Mesothelial cell of epicardium (in vitro differentiated cells): ENCODE results near the gene MACROD2. TPM values are rescaled to one million over a fixed set of nuclear protein-coding genes. Genes with fewer than 3 reads are reported as not detected.

Source experiments
- DNase-seq, 2 experiments: peaks; one replicate each; pipeline ENCODE4 v3.0.0; 2021; ENCODE audit warnings: low spot score in 2 of 2; ENCODE audit not compliant: unreplicated experiment in 2 of 2
- H3K27ac Mint-ChIP-seq: 2 replicates; pipeline ENCODE4 v1.8.0; 2021; ENCODE audit warnings: mixed read lengths
- H3K27me3 Mint-ChIP-seq: 2 replicates; pipeline ENCODE4 v1.8.0; 2021; ENCODE audit warnings: low read depth, mixed read lengths
- H3K36me3 Mint-ChIP-seq: 2 replicates; pipeline ENCODE4 v1.8.0; 2021; ENCODE audit warnings: mixed read lengths
- H3K4me1 Mint-ChIP-seq: 2 replicates; pipeline ENCODE4 v1.8.0; 2021; ENCODE audit warnings: mixed read lengths
- H3K4me3 Mint-ChIP-seq: 2 replicates; pipeline ENCODE4 v1.8.0; 2021; ENCODE audit warnings: mild to moderate bottlenecking, moderate library complexity, mixed read lengths
- H3K9me3 Mint-ChIP-seq: 2 replicates; pipeline ENCODE4 v1.8.0; 2021; ENCODE audit warnings: mixed read lengths
- CTCF ChIP-seq: fragments of 200-600 bp; sonication (generic); IDR thresholded peaks from one replicate; pipeline ENCODE4 v1.5.0; 2021; ENCODE audit warnings: antibody characterized with exemption; ENCODE audit not compliant: unreplicated experiment
- total RNA-seq: library from RNA; stranded (reverse); gene quantifications from 3 replicates; pipeline ENCODE4 v1.2.1, GENCODE V29; 2021

Gene MACROD2
- total RNA-seq, 1 donor from 2014 or later: 10.0 TPM

- peaks cover 31% of the 10 kb centered on the region for H3K9me3 Mint-ChIP-seq
- no peak overlapping the region for H3K4me3 Mint-ChIP-seq
- no peak for DNase-seq
- no peak for TF ChIP-seq CTCF
- H3K27ac Mint-ChIP-seq: no peak overlapping the region
- H3K36me3 Mint-ChIP-seq: peaks cover 5% of the 10 kb centered on the region
- H3K4me1 Mint-ChIP-seq: no peaks in the 10 kb centered on the region
- H3K27me3 Mint-ChIP-seq: no peaks in the 10 kb centered on the region
Measured at GRCh38 chr20:15319439-15319838, 1324.1 kb downstream of the MACROD2 start.

GRCh38 chr20:15320941-15321340 lies 1325.6 kb downstream of the MACROD2 start:
- peaks cover 3% of the 10 kb centered on the region for H3K36me3 Mint-ChIP-seq
- TF ChIP-seq CTCF: no peak
- H3K4me1 Mint-ChIP-seq: no peaks in the 10 kb centered on the region
- H3K27ac Mint-ChIP-seq: no peak overlapping the region
- H3K27me3 Mint-ChIP-seq: no peaks in the 10 kb centered on the region
- H3K9me3 Mint-ChIP-seq: peaks cover 16% of the 10 kb centered on the region
- no peak for DNase-seq
- no peak overlapping the region for H3K4me3 Mint-ChIP-seq

- DNase-seq: no peak
- Mint-ChIP-seq H3K27ac (no peak overlapping the region), H3K9me3 (no peaks in the 10 kb centered on the region), H3K27me3 (no peaks in the 10 kb centered on the region), H3K4me3 (no peak overlapping the region), H3K36me3 (no peaks in the 10 kb centered on the region), H3K4me1 (peaks cover 3% of the 10 kb centered on the region)
- TF ChIP-seq CTCF: no peak
Measured at GRCh38 chr20:15327123-15327522, 1331.8 kb downstream of the MACROD2 start.

- no peak for DNase-seq
- Mint-ChIP-seq H3K4me1 (peaks cover 3% of the 10 kb centered on the region), H3K27me3 (no peaks in the 10 kb centered on the region), H3K36me3 (no peaks in the 10 kb centered on the region), H3K9me3 (no peaks in the 10 kb centered on the region), H3K27ac (no peak overlapping the region), H3K4me3 (no peak overlapping the region)
- no peak for TF ChIP-seq CTCF
Measured at GRCh38 chr20:15328084-15328483, 1332.8 kb downstream of the MACROD2 start.

GRCh38 chr20:15332711-15333160 lies 1337.4 kb downstream of the MACROD2 start:
- Mint-ChIP-seq H3K4me1 (peaks cover 20% of the 10 kb centered on the region), H3K36me3 (no peaks in the 10 kb centered on the region), H3K9me3 (no peaks in the 10 kb centered on the region), H3K27ac (no peak overlapping the region), H3K27me3 (no peaks in the 10 kb centered on the region), H3K4me3 (no peak overlapping the region)
- no peak for TF ChIP-seq CTCF
- DNase-seq: no peak

GRCh38 chr20:15333170-15333569 lies 1337.9 kb downstream of the MACROD2 start:
- H3K4me3 Mint-ChIP-seq: no peak overlapping the region
- H3K9me3 Mint-ChIP-seq: no peaks in the 10 kb centered on the region
- peaks cover 17% of the 10 kb centered on the region for H3K4me1 Mint-ChIP-seq
- H3K36me3 Mint-ChIP-seq: no peaks in the 10 kb centered on the region
- TF ChIP-seq CTCF: no peak
- H3K27me3 Mint-ChIP-seq: no peaks in the 10 kb centered on the region
- DNase-seq: no peak
- no peak overlapping the region for H3K27ac Mint-ChIP-seq
